K562 (cell line): ENCODE measurements around the gene MTFMT. TPM values are rescaled to one million over a fixed set of nuclear protein-coding genes. Genes with fewer than 3 reads are reported as not detected.

Experiments used
- BRD4 ChIP-seq: fragments of 200-600 bp; sonication (generic); IDR thresholded peaks from 2 replicates; pipeline ENCODE4 v1.6.1; 2017; ENCODE audit warnings: inconsistent platforms
- CEBPB ChIP-seq: fragments of 450-650 bp; IDR thresholded peaks from 2 replicates; pipeline ENCODE4 v1.6.1; 2016; ENCODE audit warnings: missing genetic modification characterization, missing compliant biosample characterization
- E2F3 ChIP-seq: fragments of 250-450 bp; sonication (Bioruptor Pico); IDR thresholded peaks from 2 replicates; pipeline ENCODE4 v1.4.0; 2020; ENCODE audit warnings: mild to moderate bottlenecking
- EHMT2 ChIP-seq: fragments of 450-650 bp; IDR thresholded peaks from 2 replicates; pipeline ENCODE4 v1.6.1; 2018; ENCODE audit warnings: antibody characterized with exemption
- HMG20B ChIP-seq: fragments of 250-450 bp; sonication (Bioruptor Pico); IDR thresholded peaks from 2 replicates; pipeline ENCODE4 v1.5.0; 2021; ENCODE audit warnings: mild to moderate bottlenecking
- HNRNPK ChIP-seq: fragments of 200-400 bp; formaldehyde crosslinking; IDR thresholded peaks from one replicate; pipeline ENCODE4 v1.6.1; 2018; ENCODE audit warnings: mild to moderate bottlenecking, low read depth, low read length; ENCODE audit not compliant: poor library complexity, severe bottlenecking
- MECOM ChIP-seq: fragments of 250-450 bp; sonication (Bioruptor Pico); IDR thresholded peaks from 2 replicates; pipeline ENCODE4 v1.8.0; 2022; ENCODE audit warnings: inconsistent platforms
- MITF ChIP-seq: IDR thresholded peaks from 2 replicates; pipeline ENCODE4 v1.6.1; 2014; ENCODE audit warnings: antibody characterized with exemption
- OTX1 ChIP-seq: fragments of 450-650 bp; formaldehyde crosslinking; IDR thresholded peaks from 2 replicates; pipeline ENCODE4 v1.4.0; 2022; ENCODE audit warnings: mild to moderate bottlenecking
- POLR2AphosphoS2 ChIP-seq: IDR thresholded peaks from 2 replicates; pipeline ENCODE4 v1.6.1; 2012; ENCODE audit warnings: low read length, improper control_type of control experiment
- SAFB2 ChIP-seq: fragments of 200-400 bp; formaldehyde crosslinking; IDR thresholded peaks from 2 replicates; pipeline ENCODE4 v1.6.1; 2018; ENCODE audit warnings: borderline replicate concordance, low read length, low read depth, moderate library complexity; ENCODE audit not compliant: severe bottlenecking
- SMC3 ChIP-seq: conservative IDR thresholded peaks from 2 replicates; pipeline ENCODE4 v1.6.1; 2011; ENCODE audit warnings: low read depth, low read length, improper control_type of control experiment; ENCODE audit not compliant: insufficient read depth
- TAL1 ChIP-seq: fragments of 450-650 bp; IDR thresholded peaks from 2 replicates; pipeline ENCODE4 v1.6.1; 2016; ENCODE audit warnings: mild to moderate bottlenecking
- TEAD1 ChIP-seq, 2 experiments: fragments of 450-650 bp in 1 of 2; sonication (generic) in 1 of 2; formaldehyde crosslinking; IDR thresholded peaks; 2 replicates each; pipeline versions ENCODE4 v1.4.0 to v1.8.0; 2020 to 2022; ENCODE audit warnings: mild to moderate bottlenecking in 2 of 2, missing genetic modification reagents in 1 of 2
- ZBTB33 ChIP-seq: sonication (generic); formaldehyde crosslinking; IDR thresholded peaks from 2 replicates; pipeline ENCODE4 v1.8.1; 2023; ENCODE audit warnings: mild to moderate bottlenecking, missing genetic modification reagents
- ZNF175 ChIP-seq: fragments of 200-800 bp; sonication (Bioruptor generic); IDR thresholded peaks from 2 replicates; pipeline ENCODE4 v1.6.1; 2016; ENCODE audit warnings: low read depth, mild to moderate bottlenecking, missing genetic modification characterization, missing compliant biosample characterization
- ZNF24 ChIP-seq: fragments of 450-650 bp; IDR thresholded peaks from 2 replicates; pipeline ENCODE4 v1.6.1; 2016
- ZNF316 ChIP-seq: fragments of 450-650 bp; IDR thresholded peaks from 2 replicates; pipeline ENCODE4 v1.6.1; 2016
- ZNF551 ChIP-seq: fragments of 250-450 bp; sonication (Bioruptor Pico); IDR thresholded peaks from 2 replicates; pipeline ENCODE4 v1.5.0; 2021; ENCODE audit warnings: mild to moderate bottlenecking, moderate library complexity
- ZNF561 ChIP-seq: fragments of 450-650 bp; formaldehyde crosslinking; conservative IDR thresholded peaks from 2 replicates; pipeline ENCODE4 v1.4.0; 2020; ENCODE audit warnings: mild to moderate bottlenecking, moderate library complexity
- ZNF639 ChIP-seq, 2 experiments: fragments of 200-800 bp in 1 of 2; sonication (Bioruptor generic) in 1 of 2; sonication (generic) in 1 of 2; formaldehyde crosslinking in 1 of 2; IDR thresholded peaks in 1 of 2; conservative IDR thresholded peaks in 1 of 2; 2 replicates each; pipeline versions ENCODE4 v1.5.0 to v1.6.1; 2016 to 2020; ENCODE audit warnings: missing compliant biosample characterization in 1 of 2, missing genetic modification characterization in 1 of 2, missing genetic modification reagents in 1 of 2
- polyA plus RNA-seq, 8 experiments: library from polyadenylated mRNA; depleted of rRNA in 4 of 8; stranded (reverse) in 5 of 8; unstranded in 3 of 8; fragments of >200 nt; fragmentation: Nextera tagmentation in 2 of 8; fragmentation: Illumina TruSeq in 1 of 8; extraction: Ambion mirVana in 2 of 8; extraction: Trizol in 1 of 8; gene quantifications; 2 replicates each; pipeline versions ENCODE4 v1.2.1 to v1.2.3, GENCODE V29; 2011 to 2014; ENCODE audit warnings: inconsistent platforms in 1 of 8, missing spikeins in 1 of 8
- total RNA-seq, 7 experiments: library from RNA; depleted of rRNA in 6 of 7; stranded (reverse); fragments of >200 nt in 6 of 7; fragmentation: Illumina TruSeq in 2 of 7; extraction: Trizol in 2 of 7; gene quantifications; 2 replicates each; pipeline versions ENCODE4 v1.2.1 to v1.2.3, GENCODE V29; 2011 to 2021; ENCODE audit warnings: low replicate concordance in 1 of 7
- TF ChIP-seq, protein P1 (sequence below): sonication (generic); formaldehyde crosslinking; IDR thresholded peaks from 2 replicates; pipeline ENCODE4 v1.8.0; 2022; ENCODE audit warnings: missing genetic modification reagents, mild to moderate bottlenecking, moderate library complexity, borderline replicate concordance
- TF ChIP-seq, protein P2 (sequence below): fragments of 450-650 bp; formaldehyde crosslinking; IDR thresholded peaks from 2 replicates; pipeline ENCODE4 v1.4.0; 2022; ENCODE audit warnings: mild to moderate bottlenecking, moderate library complexity

The MTFMT gene
- total and polyA plus RNA-seq, 9 of the 15 experiments (the other 6 are each of a cell fraction or from before 2014, with no cell fraction given) = 1.4 to 31.1 (median 16.2) TPM

- TF ChIP-seq, protein P1, sequence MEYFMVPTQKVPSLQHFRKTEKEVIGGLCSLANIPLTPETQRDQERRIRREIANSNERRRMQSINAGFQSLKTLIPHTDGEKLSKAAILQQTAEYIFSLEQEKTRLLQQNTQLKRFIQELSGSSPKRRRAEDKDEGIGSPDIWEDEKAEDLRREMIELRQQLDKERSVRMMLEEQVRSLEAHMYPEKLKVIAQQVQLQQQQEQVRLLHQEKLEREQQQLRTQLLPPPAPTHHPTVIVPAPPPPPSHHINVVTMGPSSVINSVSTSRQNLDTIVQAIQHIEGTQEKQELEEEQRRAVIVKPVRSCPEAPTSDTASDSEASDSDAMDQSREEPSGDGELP (CRISPR knock-in tag) = peak; percentile 61; the same call in 1 of the 2 replicates
- no peak for TF ChIP-seq BRD4
- no peak for TF ChIP-seq SAFB2
- TF ChIP-seq HMG20B = no peak
- no peak for TF ChIP-seq OTX1 (CRISPR knock-in tag)
- no peak for TF ChIP-seq MITF
- no peak for TF ChIP-seq TEAD1 (CRISPR knock-in tag; IDR thresholded peaks at IDR 0.05)
- no peak for TF ChIP-seq EHMT2
- TF ChIP-seq, protein P2, sequence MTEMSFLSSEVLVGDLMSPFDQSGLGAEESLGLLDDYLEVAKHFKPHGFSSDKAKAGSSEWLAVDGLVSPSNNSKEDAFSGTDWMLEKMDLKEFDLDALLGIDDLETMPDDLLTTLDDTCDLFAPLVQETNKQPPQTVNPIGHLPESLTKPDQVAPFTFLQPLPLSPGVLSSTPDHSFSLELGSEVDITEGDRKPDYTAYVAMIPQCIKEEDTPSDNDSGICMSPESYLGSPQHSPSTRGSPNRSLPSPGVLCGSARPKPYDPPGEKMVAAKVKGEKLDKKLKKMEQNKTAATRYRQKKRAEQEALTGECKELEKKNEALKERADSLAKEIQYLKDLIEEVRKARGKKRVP (CRISPR knock-in tag) = no peak
- no peak for TF ChIP-seq ZNF551 (CRISPR knock-in tag)
- no peak for TF ChIP-seq E2F3 (CRISPR knock-in tag)
- no peak for TF ChIP-seq ZNF639 (CRISPR knock-in tag; conservative IDR thresholded peaks at IDR 0.05 in 1 of 2, IDR thresholded peaks at IDR 0.05 in 1 of 2)
- TF ChIP-seq CEBPB (tag) = no peak
- no peak for TF ChIP-seq MECOM
- no peak for TF ChIP-seq ZNF24
- no peak for TF ChIP-seq ZNF175 (CRISPR knock-in tag)
- no peak for TF ChIP-seq POLR2AphosphoS2
- no peak for TF ChIP-seq HNRNPK
- no peak for TF ChIP-seq ZNF316
- no peak for TF ChIP-seq ZNF561 (CRISPR knock-in tag)
- TF ChIP-seq TAL1 = no peak
- no peak for TF ChIP-seq SMC3
- TF ChIP-seq ZBTB33 (CRISPR knock-in tag) = no peak
These were observed at the start of gene MTFMT (continued) for GRCh38 chr15:65028921-65029735.
